K562 (cell line): ENCODE measurements around the gene TNP1. TPM values are rescaled to one million over a fixed set of nuclear protein-coding genes. Genes with fewer than 3 reads are reported as not detected.

Source experiments
- AFF1 ChIP-seq, 2 experiments: fragments of 450-650 bp; IDR thresholded peaks; 2 replicates each; pipeline ENCODE4 v1.6.1; 2018; ENCODE audit warnings: mild to moderate bottlenecking in 2 of 2, low read depth in 1 of 2; ENCODE audit not compliant: partially characterized antibody in 2 of 2
- CBFA2T3 ChIP-seq: fragments of 450-650 bp; IDR thresholded peaks from 2 replicates; pipeline ENCODE4 v1.6.1; 2017
- CBX2 ChIP-seq: fragments of 200-600 bp; sonication (generic); IDR thresholded peaks from one replicate; pipeline ENCODE4 v1.6.1; 2012; ENCODE audit warnings: mild to moderate bottlenecking, low read length, inconsistent platforms; ENCODE audit not compliant: insufficient read depth, poor library complexity, severe bottlenecking
- CC2D1A ChIP-seq: fragments of 450-650 bp; IDR thresholded peaks from 2 replicates; pipeline ENCODE4 v1.6.1; 2017; ENCODE audit warnings: mild to moderate bottlenecking
- HNRNPH1 ChIP-seq: fragments of 200-400 bp; formaldehyde crosslinking; optimal IDR thresholded peaks from 2 replicates; pipeline ENCODE3; 2017; ENCODE audit warnings: low read depth, mild to moderate bottlenecking, low read length, moderate library complexity
- LCOR ChIP-seq: sonication (generic); formaldehyde crosslinking; IDR thresholded peaks from 2 replicates; pipeline ENCODE4 v1.8.0; 2022; ENCODE audit warnings: mild to moderate bottlenecking, missing genetic modification reagents
- RAD51 ChIP-seq: fragments of 450-650 bp; IDR thresholded peaks from 2 replicates; pipeline ENCODE4 v1.7.1; 2016; ENCODE audit warnings: low read depth, mild to moderate bottlenecking, borderline replicate concordance
- RCOR1 ChIP-seq, 2 experiments: IDR thresholded peaks; 2 replicates each; pipeline ENCODE4 v1.6.1; 2012; ENCODE audit warnings: low read depth in 2 of 2, low read length in 2 of 2, borderline replicate concordance in 1 of 2, improper control_type of control experiment in 1 of 2
- TAF1 ChIP-seq: IDR thresholded peaks from 2 replicates; pipeline ENCODE4 v1.6.1; 2011; ENCODE audit warnings: mild to moderate bottlenecking, low read length, moderate library complexity; ENCODE audit not compliant: insufficient read depth, control insufficient read depth, severe bottlenecking; ENCODE audit errors: extremely low read depth
- TBL1XR1 ChIP-seq, 2 experiments: IDR thresholded peaks; 2 replicates each; pipeline ENCODE4 v1.6.1; 2012; ENCODE audit warnings: improper control_type of control experiment in 2 of 2, low read length in 2 of 2, mild to moderate bottlenecking in 1 of 2
- TOE1 ChIP-seq, 2 experiments: fragments of 450-650 bp in 1 of 2; sonication (generic) in 1 of 2; formaldehyde crosslinking in 1 of 2; IDR thresholded peaks; 2 replicates each; pipeline versions ENCODE4 v1.7.1 to v1.8.0; 2016 to 2022; ENCODE audit warnings: borderline replicate concordance in 2 of 2, mild to moderate bottlenecking in 2 of 2, antibody characterized with exemption in 1 of 2, inconsistent platforms in 1 of 2, low read depth in 1 of 2, missing genetic modification reagents in 1 of 2, moderate library complexity in 1 of 2
- TRIM25 ChIP-seq: fragments of 450-650 bp; IDR thresholded peaks from 2 replicates; pipeline ENCODE4 v1.7.0; 2016; ENCODE audit warnings: borderline replicate concordance
- ZBTB49 ChIP-seq: sonication (generic); formaldehyde crosslinking; IDR thresholded peaks from 2 replicates; pipeline ENCODE4 v1.8.0; 2022; ENCODE audit warnings: missing genetic modification reagents, mild to moderate bottlenecking, borderline replicate concordance
- ZC3H4 ChIP-seq: sonication (generic); formaldehyde crosslinking; IDR thresholded peaks from 2 replicates; pipeline ENCODE4 v1.9.0; 2021; ENCODE audit warnings: missing genetic modification reagents, borderline replicate concordance
- ZFPM2 ChIP-seq: fragments of 250-450 bp; sonication (Bioruptor Pico); IDR thresholded peaks from 2 replicates; pipeline ENCODE4 v1.5.1; 2022; ENCODE audit warnings: mild to moderate bottlenecking
- ZNF121 ChIP-seq: sonication (generic); formaldehyde crosslinking; conservative IDR thresholded peaks from 2 replicates; pipeline ENCODE4 v1.8.0; 2022; ENCODE audit warnings: missing genetic modification reagents
- ZNF263 ChIP-seq: sonication (generic); formaldehyde crosslinking; IDR thresholded peaks from 2 replicates; pipeline ENCODE4 v1.8.0; 2022; ENCODE audit warnings: mild to moderate bottlenecking, missing genetic modification reagents, borderline replicate concordance
- ZNF41 ChIP-seq: fragments of 250-450 bp; sonication (Bioruptor Pico); conservative IDR thresholded peaks from 2 replicates; pipeline ENCODE4 v1.4.0; 2020; ENCODE audit warnings: mild to moderate bottlenecking
- polyA plus RNA-seq, 8 experiments: library from polyadenylated mRNA; depleted of rRNA in 4 of 8; stranded (reverse) in 5 of 8; unstranded in 3 of 8; fragments of >200 nt; fragmentation: Nextera tagmentation in 2 of 8; fragmentation: Illumina TruSeq in 1 of 8; extraction: Ambion mirVana in 2 of 8; extraction: Trizol in 1 of 8; gene quantifications; 2 replicates each; pipeline versions ENCODE4 v1.2.1 to v1.2.3, GENCODE V29; 2011 to 2014; ENCODE audit warnings: inconsistent platforms in 1 of 8, missing spikeins in 1 of 8
- total RNA-seq, 7 experiments: library from RNA; depleted of rRNA in 6 of 7; stranded (reverse); fragments of >200 nt in 6 of 7; fragmentation: Illumina TruSeq in 2 of 7; extraction: Trizol in 2 of 7; gene quantifications; 2 replicates each; pipeline versions ENCODE4 v1.2.1 to v1.2.3, GENCODE V29; 2011 to 2021; ENCODE audit warnings: low replicate concordance in 1 of 7

The TNP1 gene
- total and polyA plus RNA-seq, 9 of the 15 experiments (the other 6 are each of a cell fraction or from before 2014, with no cell fraction given): not detected

GRCh38 chr2:216880509-216881184, 20.8 kb upstream of the TNP1 start (continued):
- TF ChIP-seq LCOR (CRISPR knock-in tag) (no peak), CBFA2T3 (peak; percentile 67), TAF1 (no peak), CBX2 (no peak), ZNF121 (CRISPR knock-in tag) (no peak), TOE1 (IDR thresholded peaks at IDR 0.05; ENCODE audit: borderline replicate concordance) (peak; percentile 60; the same call in 1 of the 2 replicates), TOE1 (CRISPR knock-in tag; IDR thresholded peaks at IDR 0.05; ENCODE audit: borderline replicate concordance, low read depth) (no peak), TBL1XR1 (IDR thresholded peaks at IDR 0.05; ENCODE audit: low read length in 2 of 2) (peak in 1 of 2 experiments; percentile 82; a peak in 2 of 4 replicates), HNRNPH1 (no peak), ZNF263 (CRISPR knock-in tag) (no peak), RCOR1 (IDR thresholded peaks at IDR 0.05; ENCODE audit: borderline replicate concordance in 1 of 2, low read depth in 2 of 2, low read length in 2 of 2) (peak in 1 of 2 experiments; percentile 51; a peak in 1 of 4 replicates), AFF1 (IDR thresholded peaks at IDR 0.05; ENCODE audit: low read depth in 1 of 2, partially characterized antibody in 2 of 2) (peak in 1 of 2 experiments; percentile 58), ZC3H4 (CRISPR knock-in tag) (no peak), ZBTB49 (CRISPR knock-in tag) (no peak), CC2D1A (peak; percentile 96), RAD51 (0 out of 2 replicates have a peak, but pooled peaks have one; percentile 25), TRIM25 (no peak), ZNF41 (CRISPR knock-in tag) (0 out of 2 replicates have a peak, but pooled peaks have one; percentile 55), ZFPM2 (CRISPR knock-in tag) (no peak)
